GM12878 (cell line): Measurements from ENCODE around the gene SMARCD1. TPM values are rescaled to one million over a fixed set of nuclear protein-coding genes. Genes with fewer than 3 reads are reported as not detected.

ENCODE experiments used
- ATAC-seq: fragments of 200-7000 bp; cut with Tn5 transposase; 3 replicates; pipeline ENCODE4 v1.9.1; 2020; ENCODE audit warnings: mild to moderate bottlenecking, moderate library complexity
- BruUV-seq: library from RNA; stranded (reverse); fragments of 400-500 nt; replicated peaks from 2 replicates; lab custom pipeline; 2021; lab: Mats Ljungman, UMichigan
- CTCF ChIA-PET: fragments of 300-600 bp; sonication (Branson Sonifier 250); formaldehyde crosslinking; extraction: SDS; loops from one replicate; lab custom pipeline; 2021; ENCODE audit warnings: inconsistent platforms; lab: Yijun Ruan, JAX
- POLR2A ChIA-PET: fragments of 350-600 bp; formaldehyde crosslinking; extraction: SDS; loops from one replicate; lab custom pipeline; 2021; ENCODE audit warnings: inconsistent platforms; lab: Charles Lee
- RAD21 ChIA-PET: fragments of 300-600 bp; sonication (Branson Sonifier 250); formaldehyde crosslinking; loops from one replicate; lab custom pipeline; 2023; ENCODE audit warnings: antibody characterized with exemption; ENCODE audit not compliant: unreplicated experiment; lab: Charles Lee
- SMC1A ChIA-PET: fragments of 300-600 bp; sonication (Branson Sonifier 250); formaldehyde crosslinking; loops from one replicate; lab custom pipeline; 2023; ENCODE audit not compliant: unreplicated experiment, uncharacterized antibody; lab: Charles Lee
- DNase-seq: peaks from one replicate; pipeline ENCODE4 v3.0.0-alpha.2; 2011; ENCODE audit warnings: low read depth, low spot score
- FAIRE-seq: peaks from 3 replicates; lab custom pipeline; 2011; peaks lifted over from hg19 to GRCh38; lab: Jason Lieb, UNC
- H2AFZ ChIP-seq: 2 replicates; pipeline ENCODE4 v1.6.0; 2011; ENCODE audit warnings: low read depth, low read length, control low read depth; ENCODE audit not compliant: control insufficient read depth
- H3K27ac ChIP-seq: 2 replicates; pipeline ENCODE4 v1.5.1; 2011; ENCODE audit warnings: control low read depth; ENCODE audit not compliant: control insufficient read depth, insufficient read depth
- H3K27me3 ChIP-seq, 2 experiments: replicated peaks in 1 of 2; 2 replicates each; pipeline versions ENCODE4 v1.6.0 to v1.6.1; 2011; ENCODE audit warnings: low read length in 1 of 2; ENCODE audit not compliant: control insufficient read depth in 2 of 2, insufficient read depth in 2 of 2
- H3K36me3 ChIP-seq, 2 experiments: 2 replicates each; pipeline ENCODE4 v1.5.1; 2011; ENCODE audit warnings: low read length in 1 of 2; ENCODE audit not compliant: control insufficient read depth in 2 of 2, insufficient read depth in 2 of 2
- H3K4me1 ChIP-seq: 2 replicates; pipeline ENCODE4 v1.6.1; 2011; ENCODE audit warnings: mild to moderate bottlenecking, low read length, moderate library complexity, mixed read lengths; ENCODE audit not compliant: control insufficient read depth, insufficient read depth
- H3K4me2 ChIP-seq: 2 replicates; pipeline ENCODE4 v1.6.0; 2011; ENCODE audit warnings: control low read depth; ENCODE audit not compliant: control insufficient read depth, insufficient read depth
- H3K4me3 ChIP-seq: fragments of 200-600 bp; sonication (generic); 2 replicates; pipeline ENCODE4 v1.5.1; 2016
- H3K79me2 ChIP-seq: 2 replicates; pipeline ENCODE4 v1.6.0; 2011; ENCODE audit warnings: low read length; ENCODE audit not compliant: control insufficient read depth, insufficient read depth
- H3K9ac ChIP-seq: 2 replicates; pipeline ENCODE4 v1.8.0; 2011; ENCODE audit warnings: low read length, control low read depth, mixed read lengths; ENCODE audit not compliant: control insufficient read depth, insufficient read depth
- H3K9me3 ChIP-seq: replicated peaks from 3 replicates; pipeline ENCODE4 v1.5.1; 2011; ENCODE audit warnings: mild to moderate bottlenecking, low read length; ENCODE audit not compliant: control insufficient read depth, insufficient read depth
- H4K20me1 ChIP-seq: 2 replicates; pipeline ENCODE4 v1.6.0; 2011; ENCODE audit not compliant: control insufficient read depth, insufficient read depth
- ESRRA ChIP-seq: IDR thresholded peaks from 2 replicates; pipeline ENCODE4 v1.6.1; 2012; ENCODE audit warnings: mild to moderate bottlenecking, low read length, improper control_type of control experiment
- HCFC1 ChIP-seq: fragments of 150-350 bp; IDR thresholded peaks from 2 replicates; pipeline ENCODE4 v1.6.1; 2014; ENCODE audit warnings: low read length
- IKZF1 ChIP-seq: fragments of 450-650 bp; conservative IDR thresholded peaks from 2 replicates; pipeline ENCODE4 v1.6.1; 2017; ENCODE audit warnings: antibody characterized with exemption, mild to moderate bottlenecking
- KAT2A ChIP-seq: conservative IDR thresholded peaks from 2 replicates; pipeline ENCODE4 v1.6.1; 2011; ENCODE audit warnings: low read depth, low read length; ENCODE audit not compliant: control insufficient read depth
- NFYA ChIP-seq: IDR thresholded peaks from 2 replicates; pipeline ENCODE4 v1.6.1; 2011; ENCODE audit warnings: low read depth, mild to moderate bottlenecking, low read length, improper control_type of control experiment, borderline replicate concordance
- NFYB ChIP-seq: IDR thresholded peaks from 2 replicates; pipeline ENCODE4 v1.6.1; 2011; ENCODE audit warnings: low read depth, mild to moderate bottlenecking, low read length, improper control_type of control experiment, moderate library complexity; ENCODE audit not compliant: insufficient read depth
- NRF1 ChIP-seq: conservative IDR thresholded peaks from 2 replicates; pipeline ENCODE4 v1.6.1; 2011; ENCODE audit warnings: mild to moderate bottlenecking, low read depth, low read length, improper control_type of control experiment
- POLR2AphosphoS2 ChIP-seq: IDR thresholded peaks from 2 replicates; pipeline ENCODE4 v1.6.1; 2011; ENCODE audit warnings: low read depth, mild to moderate bottlenecking, low read length, improper control_type of control experiment, moderate library complexity
- SMAD1 ChIP-seq: fragments of 450-650 bp; IDR thresholded peaks from 2 replicates; pipeline ENCODE4 v1.6.1; 2018; ENCODE audit warnings: mild to moderate bottlenecking, low read depth; ENCODE audit not compliant: partially characterized antibody
- WGBS: methylation state at CpG from one replicate; pipeline ENCODE4 v1.1.6; 2016; ENCODE audit warnings: low lambda C conversion rate; ENCODE audit not compliant: insufficient replicate concordance, insufficient coverage; ENCODE audit errors: missing lambda C conversion rate; 5-methylcytosine and 5-hydroxymethylcytosine counted together
- in situ Hi-C: fragments of 300-500 bp; cut with MboI; formaldehyde crosslinking; loops from 9 replicates; pipeline ENCODE4 v1.14.3; 2018; ENCODE audit warnings: mixed read lengths
- intact Hi-C: fragments of 100-400 bp; cut with micrococcal nuclease; formaldehyde crosslinking; loops from one replicate; pipeline ENCODE4 v1.14.2; 2022; ENCODE audit not compliant: unreplicated experiment
- polyA plus RNA-seq, 11 experiments: library from polyadenylated mRNA; depleted of rRNA in 4 of 11; unstranded in 6 of 11; stranded (reverse) in 5 of 11; fragments of >200 nt; fragmentation: Nextera tagmentation in 4 of 11; fragmentation: Illumina TruSeq in 1 of 11; extraction: Ambion mirVana in 4 of 11; extraction: Trizol in 1 of 11; gene quantifications; 1 replicate in 1 of 11; 2 replicates in 10 of 11; pipeline versions ENCODE4 v1.2.1 to v1.2.3, GENCODE V29; 2011 to 2016; ENCODE audit warnings: inconsistent platforms in 2 of 11, missing spikeins in 2 of 11, low read depth in 1 of 11
- total RNA-seq, 4 experiments: library from RNA; depleted of rRNA in 3 of 4; stranded (reverse); fragments of >200 nt in 3 of 4; fragmentation: Illumina TruSeq in 1 of 4; extraction: Trizol in 1 of 4; gene quantifications; 2 replicates each; pipeline versions ENCODE4 v1.2.1 to v1.2.3, GENCODE V29; 2013 to 2021
- TF ChIP-seq, protein P1 (sequence below): IDR thresholded peaks from 2 replicates; pipeline ENCODE4 v1.6.1; 2011; ENCODE audit warnings: borderline replicate concordance, low read depth, mild to moderate bottlenecking, moderate library complexity, low read length; ENCODE audit not compliant: insufficient read depth, poor library complexity, severe bottlenecking
- TF ChIP-seq, protein P2 (sequence below): IDR thresholded peaks from 2 replicates; pipeline ENCODE4 v1.6.1; 2012; ENCODE audit warnings: mild to moderate bottlenecking, low read depth, low read length

Gene SMARCD1
- total and polyA plus RNA-seq, 10 of the 15 experiments (the other 5 are each of a cell fraction or from before 2014, with no cell fraction given), result 1.4 to 92.4 (median 58.9) TPM

GRCh38 chr12:50078281-50078680 is 6.9 kb upstream of the SMARCD1 start (continued):
- TF ChIP-seq, protein P1, sequence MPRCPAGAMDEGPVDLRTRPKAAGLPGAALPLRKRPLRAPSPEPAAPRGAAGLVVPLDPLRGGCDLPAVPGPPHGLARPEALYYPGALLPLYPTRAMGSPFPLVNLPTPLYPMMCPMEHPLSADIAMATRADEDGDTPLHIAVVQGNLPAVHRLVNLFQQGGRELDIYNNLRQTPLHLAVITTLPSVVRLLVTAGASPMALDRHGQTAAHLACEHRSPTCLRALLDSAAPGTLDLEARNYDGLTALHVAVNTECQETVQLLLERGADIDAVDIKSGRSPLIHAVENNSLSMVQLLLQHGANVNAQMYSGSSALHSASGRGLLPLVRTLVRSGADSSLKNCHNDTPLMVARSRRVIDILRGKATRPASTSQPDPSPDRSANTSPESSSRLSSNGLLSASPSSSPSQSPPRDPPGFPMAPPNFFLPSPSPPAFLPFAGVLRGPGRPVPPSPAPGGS, result no peak
- TF ChIP-seq HCFC1 (no peak), NFYB (no peak), SMAD1 (no peak), NFYA (no peak), ESRRA (no peak), POLR2AphosphoS2 (no peak)
- TF ChIP-seq, all 136 proteins: peak for 0

DNA sequence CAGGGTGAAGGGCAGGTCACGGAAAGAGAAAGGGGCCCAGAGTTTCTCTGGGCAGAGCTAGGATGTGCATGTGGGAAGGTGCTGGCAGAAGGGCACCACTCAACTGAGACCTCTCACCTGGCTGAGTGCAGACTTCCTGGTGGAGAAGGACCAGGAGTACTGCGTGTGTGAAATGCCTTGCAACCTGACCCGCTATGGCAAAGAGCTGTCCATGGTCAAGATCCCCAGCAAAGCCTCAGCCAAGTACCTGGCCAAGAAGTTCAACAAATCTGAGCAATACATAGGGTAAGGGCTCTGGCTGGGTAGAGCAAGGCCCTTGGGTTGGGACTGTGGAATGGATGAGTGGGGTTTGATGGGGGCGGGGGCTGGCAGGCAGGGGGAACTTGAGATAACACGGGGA is 5.4 kb upstream of the SMARCD1 start:
- Histone ChIP-seq H3K4me2 (no peak overlapping the region), H3K9ac (no peak overlapping the region)
- TF ChIP-seq KAT2A (no peak), NRF1 (no peak), IKZF1 (no peak)
- TF ChIP-seq, protein P2, sequence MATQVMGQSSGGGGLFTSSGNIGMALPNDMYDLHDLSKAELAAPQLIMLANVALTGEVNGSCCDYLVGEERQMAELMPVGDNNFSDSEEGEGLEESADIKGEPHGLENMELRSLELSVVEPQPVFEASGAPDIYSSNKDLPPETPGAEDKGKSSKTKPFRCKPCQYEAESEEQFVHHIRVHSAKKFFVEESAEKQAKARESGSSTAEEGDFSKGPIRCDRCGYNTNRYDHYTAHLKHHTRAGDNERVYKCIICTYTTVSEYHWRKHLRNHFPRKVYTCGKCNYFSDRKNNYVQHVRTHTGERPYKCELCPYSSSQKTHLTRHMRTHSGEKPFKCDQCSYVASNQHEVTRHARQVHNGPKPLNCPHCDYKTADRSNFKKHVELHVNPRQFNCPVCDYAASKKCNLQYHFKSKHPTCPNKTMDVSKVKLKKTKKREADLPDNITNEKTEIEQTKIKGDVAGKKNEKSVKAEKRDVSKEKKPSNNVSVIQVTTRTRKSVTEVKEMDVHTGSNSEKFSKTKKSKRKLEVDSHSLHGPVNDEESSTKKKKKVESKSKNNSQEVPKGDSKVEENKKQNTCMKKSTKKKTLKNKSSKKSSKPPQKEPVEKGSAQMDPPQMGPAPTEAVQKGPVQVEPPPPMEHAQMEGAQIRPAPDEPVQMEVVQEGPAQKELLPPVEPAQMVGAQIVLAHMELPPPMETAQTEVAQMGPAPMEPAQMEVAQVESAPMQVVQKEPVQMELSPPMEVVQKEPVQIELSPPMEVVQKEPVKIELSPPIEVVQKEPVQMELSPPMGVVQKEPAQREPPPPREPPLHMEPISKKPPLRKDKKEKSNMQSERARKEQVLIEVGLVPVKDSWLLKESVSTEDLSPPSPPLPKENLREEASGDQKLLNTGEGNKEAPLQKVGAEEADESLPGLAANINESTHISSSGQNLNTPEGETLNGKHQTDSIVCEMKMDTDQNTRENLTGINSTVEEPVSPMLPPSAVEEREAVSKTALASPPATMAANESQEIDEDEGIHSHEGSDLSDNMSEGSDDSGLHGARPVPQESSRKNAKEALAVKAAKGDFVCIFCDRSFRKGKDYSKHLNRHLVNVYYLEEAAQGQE, result peak; percentile 39; the same call in 1 of the 2 replicates
- TF ChIP-seq, all 136 proteins: peak for 1
- no peaks in the 10 kb centered on the region for H3K36me3 ChIP-seq
- ChIA-PET SMC1A (interaction anchor here (1.1 kb wide), 1 partner anchor 96 kb away, joined by 3 read pairs; no protein-coding TSS in a partner anchor), POLR2A (no interaction called here), CTCF (interaction anchor here (0.5 to 1.2 kb wide), 2 partner anchors 93 to 1261 kb away, joined by 3 to 6 read pairs; no protein-coding TSS in a partner anchor), RAD21 (no interaction called here)
- in situ Hi-C loops, result loop anchor here (5.0 kb wide), 1 partner anchor 233 kb away; no protein-coding TSS in a partner anchor
- ATAC-seq (no peak), FAIRE-seq (no peak), DNase-seq (no peak)
- WGBS, result 43% methylated on average over 5 of the region's 5 CpGs
- no peak overlapping the region for H3K27ac ChIP-seq
- H3K4me3 ChIP-seq, result no peak overlapping the region
- peaks cover 2% of the 10 kb centered on the region for H3K79me2 ChIP-seq
- no peaks in the 10 kb centered on the region; the same call in 1 of the 2 replicates for H3K4me1 ChIP-seq
- no TSS peak for BruUV-seq
- no peaks in the 10 kb centered on the region; a peak in 1 of 4 replicates for H3K27me3 ChIP-seq
- H4K20me1 ChIP-seq, result no peaks in the 10 kb centered on the region
- H3K9me3 ChIP-seq, result no peaks in the 10 kb centered on the region
- no peak overlapping the region for H2AFZ ChIP-seq
- intact Hi-C loops, result loop anchor here (10.0 kb wide), 1 partner anchor 325 kb away; the partner anchor contains the start of gene LARP4
